Activated B cell treated with CpG ODN at 0.5 μM for 24 hours (primary cell): Measurements from ENCODE around the gene ITFG1. TPM values are rescaled to one million over a fixed set of nuclear protein-coding genes. Genes with fewer than 3 reads are reported as not detected.
"Not testable (repeated sequence)": the region's sequence is repeated elsewhere in the genome, so short reads cannot be mapped to it uniquely, and the experiment has no call there.

Experiments
- ATAC-seq: fragments of 200-7000 bp; cut with Tn5 transposase; one replicate; pipeline ENCODE4 v1.10.0; 2021; ENCODE audit warnings: low read depth, mild to moderate bottlenecking, moderate library complexity
- CTCF ChIA-PET: fragments of 350-600 bp; sonication (Branson Sonifier 250); formaldehyde crosslinking; loops from one replicate; lab custom pipeline; 2021; ENCODE audit warnings: antibody characterized with exemption; lab: Charles Lee
- POLR2A ChIA-PET: fragments of 350-600 bp; sonication (Branson Sonifier 250); formaldehyde crosslinking; loops from one replicate; lab custom pipeline; 2021; ENCODE audit warnings: antibody characterized with exemption; lab: Charles Lee
- DNase-seq: peaks from one replicate; pipeline ENCODE4 v3.0.0; 2022
- H3K27ac Mint-ChIP-seq: one replicate; pipeline ENCODE4 v1.8.0; 2020; ENCODE audit warnings: mixed read lengths
- H3K27me3 Mint-ChIP-seq: one replicate; pipeline ENCODE4 v1.8.0; 2021; ENCODE audit warnings: mixed read lengths
- H3K36me3 Mint-ChIP-seq: one replicate; pipeline ENCODE4 v1.8.0; 2021; ENCODE audit warnings: low read depth, mixed read lengths
- H3K4me1 Mint-ChIP-seq: one replicate; pipeline ENCODE4 v1.8.0; 2021; ENCODE audit warnings: mixed read lengths
- H3K4me3 Mint-ChIP-seq: one replicate; pipeline ENCODE4 v1.8.0; 2020; ENCODE audit warnings: mild to moderate bottlenecking, mixed read lengths
- H3K9me3 Mint-ChIP-seq: one replicate; pipeline ENCODE4 v1.8.0; 2020; ENCODE audit warnings: mixed read lengths
- intact Hi-C: fragments of 100-400 bp; cut with micrococcal nuclease; formaldehyde crosslinking; loops from one replicate; pipeline ENCODE4 v1.15.1; 2024
- total RNA-seq: library from RNA; stranded (reverse); gene quantifications from 2 replicates; pipeline ENCODE4 v1.2.3, GENCODE V29; 2022
- TF ChIP-seq, protein P1 (sequence below): fragments of 200-600 bp; IDR thresholded peaks from one replicate; pipeline ENCODE4 v1.8.0; 2022; ENCODE audit warnings: antibody characterized with exemption, mild to moderate bottlenecking

ITFG1 gene
- total RNA-seq, 1 donor from 2014 or later: 30.9 TPM

DNA sequence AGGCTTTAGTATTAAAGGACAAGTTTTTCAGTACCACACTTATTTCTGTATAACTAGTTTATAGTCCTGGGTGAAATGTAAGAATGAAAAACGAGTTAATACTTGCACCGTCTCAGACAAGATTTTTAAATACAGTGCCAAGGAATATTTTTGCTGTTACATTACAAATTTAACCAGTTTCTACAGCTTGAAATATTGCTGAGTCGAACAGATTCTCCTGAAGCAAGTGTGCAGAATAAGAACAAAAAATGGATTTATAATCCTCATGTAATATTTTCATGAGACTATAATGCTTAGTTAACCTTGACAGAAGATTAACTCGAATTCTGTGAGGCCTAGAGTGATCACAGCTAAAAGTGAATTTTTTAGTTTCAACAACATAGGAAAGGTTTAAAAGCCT lies 320.2 kb downstream of the ITFG1 start:
- TF ChIP-seq, protein P1, sequence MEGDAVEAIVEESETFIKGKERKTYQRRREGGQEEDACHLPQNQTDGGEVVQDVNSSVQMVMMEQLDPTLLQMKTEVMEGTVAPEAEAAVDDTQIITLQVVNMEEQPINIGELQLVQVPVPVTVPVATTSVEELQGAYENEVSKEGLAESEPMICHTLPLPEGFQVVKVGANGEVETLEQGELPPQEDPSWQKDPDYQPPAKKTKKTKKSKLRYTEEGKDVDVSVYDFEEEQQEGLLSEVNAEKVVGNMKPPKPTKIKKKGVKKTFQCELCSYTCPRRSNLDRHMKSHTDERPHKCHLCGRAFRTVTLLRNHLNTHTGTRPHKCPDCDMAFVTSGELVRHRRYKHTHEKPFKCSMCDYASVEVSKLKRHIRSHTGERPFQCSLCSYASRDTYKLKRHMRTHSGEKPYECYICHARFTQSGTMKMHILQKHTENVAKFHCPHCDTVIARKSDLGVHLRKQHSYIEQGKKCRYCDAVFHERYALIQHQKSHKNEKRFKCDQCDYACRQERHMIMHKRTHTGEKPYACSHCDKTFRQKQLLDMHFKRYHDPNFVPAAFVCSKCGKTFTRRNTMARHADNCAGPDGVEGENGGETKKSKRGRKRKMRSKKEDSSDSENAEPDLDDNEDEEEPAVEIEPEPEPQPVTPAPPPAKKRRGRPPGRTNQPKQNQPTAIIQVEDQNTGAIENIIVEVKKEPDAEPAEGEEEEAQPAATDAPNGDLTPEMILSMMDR: no peak
- Mint-ChIP-seq H3K27ac (no peak overlapping the region), H3K27me3 (no peaks in the 10 kb centered on the region), H3K9me3 (no peaks in the 10 kb centered on the region), H3K4me3 (no peak overlapping the region), H3K4me1 (peaks cover 25% of the 10 kb centered on the region), H3K36me3 (no peaks in the 10 kb centered on the region)
- no peak for ATAC-seq
- CTCF ChIA-PET: interaction anchor here (1.0 to 5.3 kb wide), 8 partner anchors 27 to 1025 kb away, joined by 3 to 47 read pairs (median 12); no protein-coding TSS in a partner anchor
- POLR2A ChIA-PET: interaction anchor here (2.0 kb wide), 1 partner anchor 103 kb away, joined by 7 read pairs; no protein-coding TSS in a partner anchor
- intact Hi-C loops: loop anchor here (1.0 to 5.0 kb wide), 11 partner anchors 117 to 1490 kb away; partner anchors contain the start of gene SHCBP1
- DNase-seq: no peak

DNA sequence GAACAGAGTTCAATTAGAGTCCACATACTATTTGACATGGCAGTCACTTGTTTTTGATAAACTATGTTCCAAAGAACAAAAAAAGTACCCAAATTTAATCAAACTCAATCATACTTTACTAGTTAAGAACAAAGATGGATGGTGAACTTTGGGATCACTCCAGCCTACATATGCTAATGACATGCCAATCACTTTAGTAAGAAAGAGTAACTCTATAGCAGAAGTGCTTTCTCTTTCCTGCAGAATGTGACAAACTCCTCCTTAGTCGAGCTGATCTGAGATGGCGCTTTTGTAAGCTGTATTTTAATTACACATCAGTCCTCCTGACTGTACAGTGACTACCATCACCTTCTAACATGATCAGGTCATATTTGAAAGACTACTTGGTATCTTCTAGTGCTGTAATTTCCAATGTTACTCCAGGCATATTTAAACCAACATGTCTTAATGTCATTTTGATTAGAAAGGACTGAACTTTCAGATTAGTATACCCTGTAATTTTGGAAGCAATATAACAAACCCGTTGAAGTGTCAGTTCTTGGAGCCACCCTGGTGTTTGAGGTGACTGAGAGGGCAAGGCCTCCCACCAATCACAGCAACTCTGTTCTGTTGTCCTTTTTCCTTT lies 321.2 kb downstream of the ITFG1 start:
- no peaks in the 10 kb centered on the region for H3K27me3 Mint-ChIP-seq
- no peak overlapping the region for H3K27ac Mint-ChIP-seq
- H3K36me3 Mint-ChIP-seq: no peaks in the 10 kb centered on the region
- DNase-seq: no peak
- peaks cover 24% of the 10 kb centered on the region for H3K4me1 Mint-ChIP-seq
- H3K4me3 Mint-ChIP-seq: no peak overlapping the region
- ChIA-PET CTCF (interaction anchor here (0.9 kb wide), 1 partner anchor 916 kb away, joined by 3 read pairs; no protein-coding TSS in a partner anchor), POLR2A (no interaction called here)
- no peak for ATAC-seq
- intact Hi-C loops: loop anchor here (5.0 kb wide), 5 partner anchors 118 to 1318 kb away; partner anchors contain the start of gene SHCBP1
- TF ChIP-seq, protein P1: no peak
- H3K9me3 Mint-ChIP-seq: no peaks in the 10 kb centered on the region

DNA sequence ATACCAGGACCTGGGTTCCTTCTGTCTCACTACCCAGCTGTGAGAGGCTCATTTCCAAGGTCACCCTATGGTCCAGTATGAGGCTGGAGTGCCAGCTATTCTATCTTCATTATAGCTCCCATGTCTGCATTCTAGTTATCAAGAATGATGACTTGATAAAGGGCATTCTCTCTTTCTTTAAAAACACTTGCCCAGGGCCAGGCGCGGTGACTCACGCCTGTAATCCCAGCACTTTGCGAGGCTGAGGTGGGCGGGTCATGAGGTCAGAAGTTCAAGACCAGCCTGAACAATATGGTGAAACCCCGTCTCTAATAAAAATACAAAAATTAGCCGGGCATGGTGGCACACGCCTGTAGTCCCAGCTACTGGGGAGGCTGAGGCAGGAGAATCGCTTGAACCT lies 322.9 kb downstream of the ITFG1 start:
- CTCF ChIA-PET, ATAC-seq, H3K27me3 Mint-ChIP-seq, H3K4me3 Mint-ChIP-seq, DNase-seq, H3K36me3 Mint-ChIP-seq, intact Hi-C loops, H3K27ac Mint-ChIP-seq, H3K9me3 Mint-ChIP-seq, POLR2A ChIA-PET: not testable (repeated sequence)
- H3K4me1 Mint-ChIP-seq: peaks cover 22% of the 10 kb centered on the region

DNA sequence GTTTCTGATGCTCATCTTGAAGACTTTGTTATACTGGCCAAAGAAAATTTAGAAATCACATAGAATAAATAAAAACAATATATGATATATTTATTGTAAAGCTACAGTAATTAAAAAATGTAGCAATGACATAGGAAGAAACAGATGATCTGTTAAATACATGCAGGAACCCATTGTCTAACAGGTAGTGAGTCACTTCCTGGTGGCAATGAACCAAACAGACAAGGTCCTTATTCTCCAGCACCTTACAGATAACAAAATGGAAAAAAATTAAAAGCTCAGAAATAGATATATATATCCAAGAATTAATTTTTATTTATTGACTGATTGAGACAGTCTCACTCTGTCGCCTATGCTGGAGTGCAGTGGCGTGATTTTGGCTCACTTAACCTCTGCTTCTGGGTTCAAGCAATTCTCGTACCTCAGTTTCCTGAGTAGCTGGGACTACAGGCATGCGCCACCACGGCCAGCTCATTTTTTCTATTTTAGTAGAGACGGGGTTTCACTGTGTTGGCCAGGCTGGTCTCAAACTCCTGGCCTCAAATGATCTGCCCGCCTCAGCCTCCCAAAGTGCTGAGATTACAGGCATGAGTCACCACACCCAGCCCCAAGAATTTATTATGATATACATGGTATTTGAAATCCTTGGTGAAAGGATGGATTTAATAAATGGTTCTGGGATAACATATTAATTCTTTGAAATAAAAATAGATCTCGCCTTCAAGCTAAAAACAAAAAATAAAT lies 324.6 kb downstream of the ITFG1 start:
- ATAC-seq (no peak), DNase-seq (no peak)
- POLR2A ChIA-PET: no interaction called here
- Mint-ChIP-seq H3K4me1 (peaks cover 10% of the 10 kb centered on the region), H3K36me3 (no peaks in the 10 kb centered on the region), H3K27me3 (no peaks in the 10 kb centered on the region), H3K27ac (no peak overlapping the region), H3K4me3 (no peak overlapping the region), H3K9me3 (no peaks in the 10 kb centered on the region)
- intact Hi-C loops: no loop called here
- TF ChIP-seq, protein P1: no peak
- CTCF ChIA-PET: no interaction called here

DNA sequence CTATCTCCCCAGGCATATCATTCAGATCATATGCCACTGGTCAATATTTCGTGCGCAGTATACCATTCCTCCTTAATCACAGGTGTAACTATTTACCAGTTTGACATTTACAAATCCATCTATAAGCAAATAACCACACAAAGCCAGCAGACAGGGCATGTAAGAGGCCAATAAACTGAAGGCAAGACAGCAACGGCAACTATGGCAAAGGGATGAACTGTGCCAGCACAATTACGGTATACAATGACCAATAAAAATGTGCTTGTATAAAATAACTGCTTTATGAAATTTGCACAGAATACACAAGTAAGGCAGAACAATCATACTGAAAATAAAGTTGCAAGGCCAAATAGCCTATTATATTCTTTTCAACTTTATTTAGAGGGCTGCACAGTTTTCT lies 326.3 kb downstream of the ITFG1 start:
- DNase-seq (no peak), ATAC-seq (no peak)
- Mint-ChIP-seq H3K36me3 (no peaks in the 10 kb centered on the region), H3K27ac (no peak overlapping the region), H3K9me3 (no peaks in the 10 kb centered on the region), H3K4me3 (no peak overlapping the region), H3K4me1 (peaks cover 10% of the 10 kb centered on the region), H3K27me3 (no peaks in the 10 kb centered on the region)
- ChIA-PET POLR2A (no interaction called here), CTCF (no interaction called here)
- intact Hi-C loops: no loop called here
- TF ChIP-seq, protein P1: no peak
